Fibroblast of skin of left biceps (primary cell): ENCODE measurements around the gene MGAT5B.

ENCODE experiments used
- DNase-seq, 2 experiments: peaks; one replicate each; pipeline ENCODE4 v3.0.0-alpha.2; 2013; ENCODE audit warnings: low read depth in 2 of 2

The MGAT5B gene

GRCh38 chr17:76903631-76904030 is 35.4 kb downstream of the MGAT5B start:
- no peak for DNase-seq

- no peak for DNase-seq
Observed at GRCh38 chr17:76904116-76904515, 35.9 kb downstream of the MGAT5B start.

- no peak for DNase-seq
Observed at GRCh38 chr17:76905036-76905435, 36.8 kb downstream of the MGAT5B start.

- no peak for DNase-seq
Observed at GRCh38 chr17:76905836-76906235, 37.6 kb downstream of the MGAT5B start.

- no peak for DNase-seq
Observed at GRCh38 chr17:76906463-76906862, 38.3 kb downstream of the MGAT5B start.

GRCh38 chr17:76907352-76907751 is 39.1 kb downstream of the MGAT5B start:
- no peak for DNase-seq

GRCh38 chr17:76909971-76910760 is 42.0 kb downstream of the MGAT5B start:
- peak; percentile 3 to 10 for DNase-seq

GRCh38 chr17:76911299-76912017 is 43.3 kb downstream of the MGAT5B start:
- DNase-seq = no peak

GRCh38 chr17:76912421-76913164 is 44.4 kb downstream of the MGAT5B start:
- DNase-seq = no peak

- no peak for DNase-seq
Observed at GRCh38 chr17:76914937-76915336, 46.7 kb downstream of the MGAT5B start.

DNA sequence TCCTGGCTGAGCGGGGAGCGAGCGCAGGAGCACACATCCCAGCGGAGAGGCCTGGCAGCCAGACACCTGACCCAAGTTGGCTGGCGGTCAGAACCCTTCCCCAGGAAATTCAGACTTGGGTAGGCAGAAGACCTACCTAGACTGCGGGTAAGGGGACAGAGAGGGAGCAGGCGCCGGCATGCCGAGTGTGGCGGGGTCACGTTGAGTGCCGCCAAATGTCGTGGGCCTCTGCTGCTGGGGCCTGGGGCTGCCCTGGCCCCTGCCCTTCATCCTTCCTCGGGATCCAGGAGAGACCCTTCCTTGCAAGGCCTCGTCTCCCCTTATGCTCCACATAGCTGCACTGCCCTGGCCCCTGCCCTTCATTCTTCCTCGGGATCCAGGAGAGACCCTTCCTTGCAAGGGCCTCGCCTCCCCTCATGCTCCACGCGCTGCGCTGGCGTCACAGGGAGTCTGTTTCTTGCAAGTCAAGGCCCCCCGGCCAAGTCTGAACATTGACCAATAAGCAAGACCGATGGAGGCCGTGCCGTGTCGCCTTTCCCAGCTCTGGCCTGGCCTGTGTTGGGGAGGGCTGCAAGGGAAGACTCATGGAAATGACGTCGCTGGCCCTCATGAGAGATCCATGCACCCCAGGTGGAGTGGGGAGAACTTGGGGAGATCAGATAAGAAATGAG is 47.8 kb downstream of the MGAT5B start:
- DNase-seq = no peak

GRCh38 chr17:76917829-76918228 is 49.6 kb downstream of the MGAT5B start:
- DNase-seq = no peak

DNA sequence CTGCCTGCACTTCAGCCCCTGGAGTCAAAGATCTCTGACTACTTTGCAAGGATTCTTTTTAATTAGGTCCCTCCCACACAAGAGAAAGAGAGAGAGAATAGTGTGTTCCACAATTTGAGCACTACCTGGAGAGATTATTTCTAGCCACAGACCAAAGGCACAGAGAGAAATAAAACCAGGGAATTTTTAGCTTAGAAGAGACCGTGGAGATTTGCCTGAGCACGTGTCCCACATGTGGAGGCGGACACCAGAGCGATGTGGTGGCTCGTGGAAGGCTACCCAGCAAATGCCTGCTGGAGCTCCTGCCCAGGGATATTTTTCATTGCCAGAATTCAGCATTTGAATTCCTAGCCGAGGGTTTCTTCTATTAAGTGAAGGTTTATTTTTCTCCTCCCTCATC is 50.6 kb downstream of the MGAT5B start:
- no peak for DNase-seq

DNA sequence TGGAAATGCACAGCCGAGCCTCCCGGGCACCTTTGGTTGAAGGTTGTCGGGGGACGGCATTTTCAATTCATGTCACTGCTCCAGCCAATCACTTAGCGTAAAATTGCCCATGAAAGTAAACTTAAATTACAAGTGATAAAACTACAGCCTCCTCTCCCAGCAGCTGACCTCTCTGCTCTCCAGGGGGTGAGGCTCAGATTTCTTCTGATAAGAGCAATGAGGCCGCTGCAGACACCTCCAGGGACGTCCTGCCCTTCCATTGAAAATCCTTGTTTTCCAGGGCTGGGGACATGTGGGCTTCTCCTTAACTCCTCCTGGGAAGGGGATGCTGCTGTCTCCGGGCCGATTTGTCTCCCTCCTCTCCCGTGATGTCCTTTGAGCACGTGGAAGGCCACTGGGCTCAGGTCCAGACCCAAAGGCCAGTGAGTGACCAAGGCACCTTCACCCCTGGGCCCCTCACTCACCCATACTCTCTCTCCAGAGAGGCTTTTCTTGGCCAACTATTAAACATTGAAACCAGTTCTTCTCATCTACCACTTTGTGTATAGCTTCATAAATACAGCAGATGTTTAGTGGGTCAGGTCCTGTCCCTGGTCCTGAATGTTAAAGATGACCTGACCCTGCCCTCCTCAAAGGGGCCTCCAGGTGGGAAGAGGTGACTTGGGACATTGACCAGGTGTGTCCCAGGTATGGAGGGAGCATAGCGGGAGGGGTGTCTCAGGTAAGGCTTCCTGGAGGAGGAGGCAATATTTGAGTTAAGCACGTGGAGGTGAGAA is 52.3 kb downstream of the MGAT5B start:
- no peak for DNase-seq

GRCh38 chr17:76921340-76922036 is 53.3 kb downstream of the MGAT5B start:
- no peak for DNase-seq

DNA sequence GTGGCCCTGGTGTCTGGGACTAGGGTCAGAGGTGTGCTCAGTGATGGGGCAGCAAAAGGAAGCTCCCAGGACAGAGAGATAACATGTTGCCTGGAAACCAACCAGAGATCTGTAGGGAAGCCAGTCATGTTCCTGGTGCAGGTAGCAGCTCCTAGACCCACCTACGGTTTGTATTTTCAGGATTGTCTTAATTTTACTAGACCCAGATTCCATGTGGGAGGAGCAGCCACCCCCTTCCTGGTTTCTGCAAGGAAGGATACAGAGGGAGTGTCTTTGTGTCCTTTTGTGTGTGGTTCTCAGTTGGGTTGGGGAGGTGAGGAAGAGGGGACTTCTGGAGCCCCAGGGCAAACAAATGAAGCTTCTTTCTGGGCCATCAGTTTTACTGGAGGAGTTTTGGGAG is 53.9 kb downstream of the MGAT5B start:
- DNase-seq = no peak

DNA sequence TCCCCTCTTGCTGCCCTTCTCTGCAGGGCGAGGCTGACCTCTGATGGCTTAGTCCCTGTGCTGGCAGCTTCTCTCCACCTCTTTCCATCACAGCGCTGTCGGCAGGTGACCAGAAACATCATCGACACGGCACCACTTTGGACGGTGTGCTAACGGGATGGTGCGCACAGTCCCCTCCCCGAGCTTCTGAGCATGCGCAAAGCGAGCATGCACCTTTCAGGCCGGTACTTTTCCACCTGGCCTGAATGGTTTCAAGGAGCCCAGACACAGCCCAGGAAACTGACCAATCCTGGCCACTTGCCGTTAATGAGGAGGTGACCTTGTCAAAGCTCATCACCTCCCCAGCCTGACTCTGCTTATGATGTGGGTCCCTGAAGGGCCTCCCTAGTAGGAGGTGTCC is 54.8 kb downstream of the MGAT5B start:
- no peak for DNase-seq

DNA sequence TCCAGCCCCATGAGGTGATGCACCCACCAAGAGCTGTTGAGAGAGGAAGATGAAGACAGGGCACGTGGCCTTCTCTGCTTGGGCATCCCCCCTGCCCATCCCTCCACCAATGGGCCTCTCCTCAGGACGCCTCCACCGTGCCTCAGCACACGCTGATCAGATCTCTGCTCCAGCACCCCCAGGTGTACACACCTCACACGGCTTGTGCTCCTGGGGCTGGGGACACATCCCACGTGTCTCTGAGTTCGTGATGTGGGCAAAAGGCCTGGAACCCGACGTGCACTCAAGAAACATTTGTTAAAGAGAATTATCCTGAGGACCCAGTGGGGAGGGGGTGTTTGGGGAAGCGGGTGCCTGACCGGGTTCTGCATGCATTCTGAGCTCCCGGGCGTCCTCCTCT is 55.3 kb downstream of the MGAT5B start:
- DNase-seq = no peak

- no peak for DNase-seq
Observed at GRCh38 chr17:76924345-76925342, 56.4 kb downstream of the MGAT5B start.
